ENCODE results near the gene PLOD1.

GRCh38 chr1:12014141-12014991 is 79.8 kb downstream of the PLOD1 start:
- no peak for TF ChIP-seq CTCF (IDR thresholded peaks at IDR 0.05)
- no peak for TF ChIP-seq POLR2A (IDR thresholded peaks at IDR 0.05)

Measured in tibial nerve (tissue), 3 donors.